HT1080 (cell line): ENCODE data around the gene LRP11. TPM values are rescaled to one million over a fixed set of nuclear protein-coding genes. Genes with fewer than 3 reads are reported as not detected.
"Not testable (repeated sequence)": the region's sequence is repeated elsewhere in the genome, so short reads cannot be mapped to it uniquely, and the experiment has no call there.

Experiments
- DNase-seq: peaks from one replicate; pipeline ENCODE4 v3.0.0-alpha.2; 2015; ENCODE audit warnings: low read depth
- total RNA-seq: library from RNA; depleted of rRNA; stranded (reverse); fragments of >200 nt; shearing (Covaris generic); gene quantifications from 2 replicates; pipeline ENCODE4 v1.2.3, GENCODE V29; 2014

The LRP11 gene
- total RNA-seq, 1 experiment from 2014 or later, result 17.4 TPM

DNA sequence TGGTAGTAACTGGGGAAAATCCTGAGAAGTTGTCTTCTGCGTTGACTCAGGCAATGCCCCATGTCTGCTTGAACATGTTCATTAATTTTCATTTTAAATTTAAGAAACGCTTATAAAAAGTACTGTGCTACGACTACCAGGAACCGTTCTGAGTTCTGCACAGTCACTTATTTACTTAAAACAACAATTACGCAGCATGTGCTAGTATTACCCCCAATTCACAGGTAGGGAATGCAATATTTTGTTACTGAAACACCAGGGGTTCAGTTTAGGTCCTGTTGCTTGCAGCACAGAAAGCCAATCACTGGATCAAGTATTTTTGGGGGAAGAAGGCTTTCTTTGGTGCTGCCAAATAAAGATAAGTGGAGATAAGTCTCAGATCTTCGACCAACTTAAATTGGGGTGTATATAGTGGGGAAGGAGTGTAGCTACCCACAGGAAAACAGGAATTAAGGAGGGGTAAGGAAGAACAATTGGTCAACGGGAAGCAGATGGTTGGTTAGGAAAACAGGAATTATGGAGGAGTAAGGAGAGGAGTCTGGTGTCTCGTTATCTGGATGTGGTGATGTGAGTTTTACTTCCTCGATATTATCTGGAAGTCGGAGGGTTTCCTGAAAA lies 5.2 kb upstream of the LRP11 start:
- DNase-seq, result no peak

DNA sequence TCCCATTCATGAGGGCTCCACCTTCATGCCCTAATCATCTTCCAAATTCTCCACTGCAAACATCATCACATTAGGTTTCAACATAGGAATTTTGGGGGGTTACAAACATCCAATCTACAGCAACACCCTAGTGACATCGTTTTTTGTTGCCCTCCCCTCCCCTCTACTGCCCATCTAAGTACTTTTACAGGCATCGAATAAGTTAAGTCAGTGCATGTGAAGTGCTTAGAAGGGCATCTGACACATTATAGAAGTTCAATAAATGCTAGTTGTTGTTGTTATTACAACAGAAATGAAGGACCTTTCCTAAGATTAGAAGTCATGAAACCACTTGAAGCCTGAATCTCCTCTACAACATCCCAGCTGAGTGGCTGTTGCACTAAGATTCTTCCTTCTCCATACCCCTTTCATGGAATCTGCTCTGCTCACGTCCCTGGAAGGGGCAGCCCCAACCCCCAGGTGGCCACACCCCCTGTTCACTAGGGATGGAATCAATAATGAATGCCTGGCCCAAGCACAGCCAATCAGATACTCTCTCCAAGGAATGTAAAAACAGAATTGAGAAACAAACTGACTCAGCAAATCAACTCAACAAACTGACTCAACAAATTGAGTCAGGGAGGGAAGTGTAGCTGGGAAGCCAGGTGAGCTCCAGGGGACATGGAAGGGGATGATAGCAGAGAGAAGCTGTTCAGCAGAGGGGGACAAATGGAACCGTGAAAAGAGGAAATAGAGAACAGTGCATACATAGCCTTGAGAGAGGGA lies 3.9 kb upstream of the LRP11 start:
- no peak for DNase-seq

DNA sequence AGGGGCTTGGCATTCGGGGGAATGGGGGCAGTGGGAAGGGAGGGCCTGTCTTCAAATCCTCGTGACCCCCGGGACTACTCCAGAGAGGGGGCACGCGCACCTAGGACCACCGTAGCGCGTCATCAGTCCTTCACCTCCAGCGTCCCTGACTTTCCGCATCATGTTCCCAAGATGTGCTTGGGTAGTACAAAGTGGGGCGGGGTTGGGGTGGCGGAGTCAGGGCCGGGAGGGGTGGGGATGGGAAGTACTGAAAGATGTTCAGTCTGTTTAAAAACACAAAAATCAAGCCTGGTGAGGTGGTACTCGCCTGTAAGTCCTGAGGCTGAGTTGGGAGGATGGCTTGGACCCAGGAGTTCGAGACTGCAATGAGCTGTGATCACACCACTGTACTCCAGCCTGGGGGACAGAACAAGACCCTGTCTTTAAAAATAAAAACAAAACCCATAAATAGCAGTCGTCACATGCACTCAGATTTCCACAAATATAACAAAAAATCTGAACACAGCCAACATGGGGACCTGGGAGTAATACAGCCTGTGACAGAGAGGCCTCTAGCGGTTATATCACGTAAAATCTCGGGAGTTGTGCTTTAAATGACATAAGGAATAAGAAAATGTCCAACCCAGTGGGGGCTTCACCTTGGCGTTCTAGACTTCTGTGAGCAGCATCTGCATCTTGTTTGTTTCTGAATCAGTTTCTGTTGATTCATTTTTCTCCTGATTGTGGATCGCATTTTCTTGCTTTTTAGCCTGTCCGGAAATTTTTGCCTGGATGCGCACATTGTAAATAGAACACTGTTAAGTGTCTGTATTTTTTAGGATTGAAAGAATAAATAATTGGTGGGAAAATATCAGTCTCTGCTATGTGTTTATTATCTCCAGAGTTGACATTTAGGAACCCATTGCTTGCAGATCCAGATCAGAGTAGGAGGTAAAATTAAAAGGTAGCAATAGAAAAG lies 698 bp upstream of the LRP11 start:
- DNase-seq, result peak; percentile 65

DNA sequence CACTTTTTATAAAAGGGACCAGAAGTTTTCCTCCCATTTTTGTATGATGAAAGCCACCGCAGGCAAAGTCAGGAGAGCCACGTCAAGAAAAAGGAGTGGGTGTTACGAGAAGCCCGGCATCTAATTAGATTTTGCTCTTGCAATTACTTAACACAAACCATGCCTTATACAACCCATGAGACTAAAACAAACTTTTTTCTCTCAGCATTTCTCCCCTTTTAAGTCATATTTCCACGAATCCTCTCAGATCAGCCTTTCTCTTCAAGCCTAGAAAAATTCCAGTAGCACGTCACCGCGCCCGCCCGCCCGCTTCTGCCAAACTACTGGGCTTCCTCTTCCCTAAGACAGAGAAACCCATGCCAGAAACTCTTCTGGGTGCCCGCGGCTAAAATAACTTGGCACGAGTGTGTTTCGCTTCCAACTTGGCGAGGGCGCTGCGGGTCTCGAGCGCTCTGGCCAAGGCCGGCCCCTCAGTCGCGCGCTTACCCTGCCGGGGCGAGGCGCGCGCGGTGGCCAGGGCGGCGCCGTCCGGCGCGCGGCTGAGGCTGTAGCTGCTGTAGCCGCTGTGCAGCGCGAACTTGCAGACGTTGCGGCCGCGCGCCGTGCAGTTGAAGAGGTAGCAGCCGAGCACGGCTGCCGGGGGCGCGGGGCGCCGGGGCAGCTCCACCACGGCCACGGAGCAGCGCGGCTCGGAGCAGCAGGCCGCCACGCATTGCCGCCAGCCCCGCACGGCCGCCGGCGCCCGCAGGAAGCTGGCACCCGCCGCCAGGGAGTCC lies 1.0 kb downstream of the LRP11 start:
- DNase-seq, result peak; percentile 75

DNA sequence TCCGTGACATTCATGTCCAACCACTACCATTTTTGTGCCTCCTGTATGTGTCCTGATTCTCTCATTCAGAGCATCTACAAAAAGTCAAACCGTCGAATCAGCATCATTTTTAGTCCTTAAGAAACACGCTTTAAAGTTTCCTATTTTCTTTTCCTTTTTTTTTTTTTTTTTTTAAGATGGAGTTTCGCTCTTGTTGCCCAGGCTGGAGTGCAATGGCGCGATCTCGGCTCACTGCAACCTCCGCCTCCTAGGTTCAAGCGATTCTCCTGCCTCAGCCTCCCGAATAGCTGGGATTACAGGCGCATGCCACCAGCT lies 1.8 kb downstream of the LRP11 start:
- DNase-seq, result not testable (repeated sequence)

DNA sequence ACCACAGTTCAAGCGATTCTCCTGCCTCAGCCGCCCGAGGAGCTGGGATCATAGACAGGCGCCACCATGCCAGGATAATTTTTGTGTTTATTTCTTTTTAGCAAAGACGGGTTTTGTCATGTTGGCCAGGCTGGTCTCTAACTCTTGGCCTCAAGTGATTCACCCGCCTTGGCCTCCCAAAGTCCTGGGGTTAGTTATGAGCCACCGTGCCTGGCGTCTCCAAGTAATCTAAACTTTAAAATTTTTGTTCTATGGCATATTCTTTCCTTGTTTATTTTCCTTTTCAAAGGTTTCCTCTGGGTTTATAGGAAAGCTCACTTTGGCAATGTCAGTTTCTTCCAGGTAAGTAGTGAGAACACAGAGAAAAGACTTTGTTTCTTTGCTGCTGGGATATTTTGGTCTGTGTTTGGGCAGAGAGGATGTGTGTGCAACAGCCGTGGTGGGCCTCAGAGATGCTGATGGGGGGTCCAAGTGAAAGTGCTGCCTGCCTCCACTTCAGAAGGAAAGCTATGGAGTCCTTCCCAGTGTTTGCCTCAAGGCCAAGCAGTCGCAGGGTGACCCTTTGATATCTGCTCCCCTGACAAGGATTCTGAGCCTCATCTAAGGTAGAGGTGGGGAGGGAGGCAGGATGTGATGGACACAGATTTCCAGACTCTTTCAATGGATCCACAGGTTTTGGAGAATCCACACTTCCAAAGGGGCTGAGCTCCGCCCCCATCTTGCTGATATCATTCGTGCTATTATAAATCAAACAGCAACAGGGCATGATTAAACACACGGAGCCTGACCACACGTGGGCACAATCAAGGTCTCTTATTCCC lies 2.3 kb downstream of the LRP11 start:
- no peak for DNase-seq

DNA sequence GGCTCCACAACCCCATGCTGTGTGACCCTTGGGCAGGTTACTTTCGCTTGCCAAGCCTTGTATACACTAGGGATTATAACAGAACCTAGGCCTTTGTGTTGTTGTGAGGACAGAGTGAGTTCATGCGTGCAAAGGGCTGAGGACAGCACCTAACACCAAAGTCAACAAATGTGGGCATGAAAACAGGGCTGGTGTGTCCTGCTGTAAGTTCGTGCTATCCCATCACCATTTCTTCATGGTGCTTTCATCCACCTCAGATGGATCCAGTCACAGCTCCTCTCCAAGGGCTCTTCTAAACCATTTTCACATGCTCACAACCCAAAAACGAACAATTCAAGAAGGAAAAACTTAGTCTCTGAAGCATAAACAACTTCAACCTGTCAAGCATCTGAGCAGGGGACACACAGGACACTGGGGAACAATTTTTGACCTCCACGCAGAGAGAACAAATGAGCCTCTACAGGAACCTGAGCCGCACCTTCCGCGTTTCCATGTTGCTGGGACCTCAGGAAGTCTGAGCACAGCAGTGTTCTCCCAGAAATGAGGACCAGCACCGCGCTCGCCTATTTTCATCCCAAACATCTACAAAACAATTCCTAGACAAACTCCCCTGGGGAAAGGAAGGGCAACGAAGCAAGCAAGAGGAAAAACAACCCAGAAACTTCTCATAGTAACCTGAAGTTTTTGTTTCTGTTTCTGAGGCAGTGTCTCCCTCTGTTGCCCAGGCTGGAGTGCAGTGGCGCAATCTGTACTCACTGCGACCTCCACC lies 3.1 kb downstream of the LRP11 start:
- no peak for DNase-seq

DNA sequence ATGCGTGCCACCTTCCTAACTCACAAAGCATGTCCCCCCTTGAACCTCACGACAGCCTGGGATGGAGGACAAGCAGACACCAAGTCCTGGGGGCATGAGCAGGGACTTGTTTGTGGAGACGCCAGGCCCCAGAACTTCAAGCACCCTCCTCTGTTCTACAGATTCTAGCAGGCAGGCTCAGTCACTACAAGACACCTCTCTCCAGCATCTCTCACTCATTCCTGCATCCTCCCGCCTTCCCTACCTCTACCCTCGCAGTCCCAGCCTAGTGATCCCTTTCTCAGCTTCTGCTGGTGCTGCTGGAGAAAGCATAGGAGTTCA lies 3.7 kb downstream of the LRP11 start:
- no peak for DNase-seq

DNA sequence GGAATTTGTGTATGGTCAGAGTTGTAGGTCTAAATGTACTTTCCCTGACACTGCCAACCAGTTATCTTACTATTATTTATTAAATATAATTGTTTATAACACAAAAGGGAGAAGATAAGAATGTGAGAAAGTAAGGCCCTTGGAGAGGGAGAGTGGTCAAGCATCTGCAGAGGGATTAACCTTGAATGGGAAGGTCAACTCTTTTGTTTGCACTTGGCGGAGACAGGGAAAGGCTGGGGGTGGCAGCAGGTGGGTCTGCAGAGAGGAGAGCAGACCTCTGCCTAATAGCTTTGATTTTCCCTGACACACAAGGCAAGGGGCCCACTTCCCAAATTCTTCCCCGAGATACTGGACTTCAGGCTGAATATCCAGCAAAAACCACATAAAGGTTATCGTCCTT lies 4.2 kb downstream of the LRP11 start:
- no peak for DNase-seq

DNA sequence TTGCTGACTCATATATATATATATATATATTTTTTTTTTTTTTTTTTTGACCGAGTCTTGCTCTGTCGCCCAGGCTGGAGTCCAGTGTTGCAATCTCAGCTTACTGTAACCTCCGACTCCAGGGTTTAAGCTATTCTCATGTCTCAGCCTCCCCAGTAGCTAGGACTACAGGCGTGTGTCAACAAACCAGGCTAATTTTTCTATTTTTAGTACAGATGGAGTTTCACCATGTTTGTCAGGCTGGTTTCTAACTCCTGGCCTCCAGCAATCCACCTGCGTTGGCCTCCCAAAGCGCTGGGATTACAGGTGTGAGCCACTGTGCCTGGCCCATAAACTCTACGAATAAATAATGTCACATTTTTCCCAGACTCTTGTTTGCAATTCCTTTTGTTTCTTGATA lies 4.8 kb downstream of the LRP11 start:
- DNase-seq, result peak; percentile 13

DNA sequence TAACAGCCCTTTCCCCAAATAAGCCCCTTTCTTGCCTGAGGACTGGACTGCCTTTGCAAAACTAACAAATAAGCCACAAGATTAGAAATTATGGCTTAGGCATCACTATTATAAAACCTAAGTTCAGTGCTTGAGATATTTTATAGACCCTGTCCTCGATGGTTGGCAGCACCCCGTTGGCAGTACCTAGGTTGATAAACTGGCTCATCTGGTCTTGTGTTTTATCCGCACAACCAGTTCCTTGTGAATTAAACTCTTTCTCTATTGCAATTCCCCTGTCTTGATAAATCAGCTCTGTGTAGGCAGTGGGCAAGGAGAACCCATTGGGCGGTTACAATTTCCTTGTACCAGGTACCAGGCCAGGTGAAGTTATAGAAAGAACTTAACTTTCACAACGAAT lies 6.6 kb downstream of the LRP11 start:
- DNase-seq, result no peak

DNA sequence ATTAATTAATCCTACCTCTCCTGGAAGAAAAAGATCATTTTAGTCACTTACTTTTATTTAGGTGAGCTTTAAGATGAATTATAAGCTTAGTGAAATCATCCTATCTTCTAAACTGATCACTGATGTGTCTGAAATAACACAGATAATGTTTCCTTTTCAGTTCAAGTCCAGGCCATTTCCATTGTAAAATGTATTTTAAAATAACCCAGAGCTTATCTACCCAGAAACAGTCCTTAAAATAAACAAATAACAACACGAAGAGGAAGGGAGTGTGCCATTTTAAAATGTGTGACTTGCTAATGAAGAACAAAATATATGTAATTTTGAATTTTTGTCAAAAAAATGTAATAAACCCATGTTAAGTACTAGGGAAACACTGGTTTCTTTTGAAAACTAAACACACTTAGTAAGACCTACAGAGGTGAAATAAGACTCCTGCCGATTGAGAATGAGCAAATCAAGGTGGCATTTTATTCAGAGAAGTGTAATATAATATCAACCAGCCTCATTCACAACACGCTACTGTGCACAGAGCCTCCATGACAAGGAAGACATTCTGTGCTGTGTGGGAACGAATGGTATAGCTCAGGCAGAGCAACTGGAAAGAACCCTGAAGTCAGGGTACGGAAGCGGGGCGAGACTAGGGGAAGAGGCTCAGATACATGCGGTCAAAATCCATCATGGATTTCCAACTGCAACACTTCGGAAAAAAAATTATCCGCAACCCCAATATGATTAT lies 7.7 kb downstream of the LRP11 start:
- DNase-seq, result peak; percentile 43

DNA sequence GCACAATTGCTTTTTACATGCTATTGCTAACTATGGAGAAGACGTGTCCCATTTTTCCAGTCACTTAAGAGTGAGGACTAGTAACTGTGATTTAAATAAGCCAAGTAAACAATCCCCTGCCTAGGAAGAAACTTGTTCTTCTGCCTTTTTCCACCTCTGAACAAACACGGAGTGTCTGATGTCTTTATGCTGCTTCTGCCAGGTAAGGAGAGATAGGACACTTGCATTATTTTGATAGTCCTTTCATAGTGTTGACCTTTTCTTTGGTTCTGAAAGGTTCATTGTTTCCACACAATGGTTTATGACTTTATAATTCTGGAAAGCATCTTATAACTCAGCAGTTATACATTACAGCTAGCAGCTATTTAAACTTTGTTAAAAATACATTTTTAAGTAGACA lies 8.4 kb downstream of the LRP11 start:
- DNase-seq, result no peak

DNA sequence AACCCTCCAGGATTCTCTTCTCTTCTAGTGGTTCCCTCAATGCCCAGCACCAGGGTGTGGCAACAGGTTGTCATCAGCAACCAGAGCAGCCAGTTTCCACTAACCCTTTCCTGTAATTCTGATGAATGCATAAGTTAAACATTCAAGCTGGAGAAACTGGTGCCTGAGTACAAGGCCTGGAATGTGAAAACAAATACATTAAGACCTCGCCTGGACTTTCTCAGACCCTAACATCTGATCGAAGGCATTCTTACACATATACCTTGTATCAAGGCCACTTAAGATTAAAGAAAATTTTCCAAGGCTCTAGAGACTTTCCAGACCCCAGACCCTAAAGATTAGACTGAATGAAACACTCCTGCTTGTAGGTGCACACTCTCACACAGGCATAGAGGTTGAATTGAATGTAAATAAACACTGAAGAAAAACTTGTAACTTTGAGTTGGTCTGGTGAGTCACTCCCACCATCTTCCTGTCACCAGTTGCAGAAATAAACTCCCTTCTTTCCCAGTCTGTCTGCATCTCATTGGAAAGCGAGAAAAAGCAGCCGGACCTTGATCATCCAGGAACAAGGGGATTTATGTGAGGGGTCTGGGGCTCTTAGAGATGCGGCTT lies 9.0 kb downstream of the LRP11 start:
- DNase-seq, result peak; percentile 94

DNA sequence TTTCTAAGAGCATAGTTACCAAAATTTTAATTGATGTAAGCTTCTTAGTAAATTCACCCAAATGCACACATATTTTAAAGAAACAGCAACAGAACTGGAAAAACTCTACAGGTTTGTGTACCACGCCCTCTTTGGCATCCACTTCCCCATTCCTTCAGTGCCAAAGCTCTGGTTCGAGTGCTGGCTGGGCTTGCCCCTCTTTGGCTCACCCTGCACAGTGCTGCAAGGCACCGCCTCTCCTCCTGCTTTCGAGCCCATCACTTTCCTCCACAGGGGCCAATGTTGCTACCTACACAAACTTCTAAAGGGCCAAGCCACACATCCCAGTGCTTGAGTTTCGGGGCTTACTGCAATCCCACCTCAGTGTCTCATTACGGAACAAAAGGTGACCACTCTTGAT lies 9.6 kb downstream of the LRP11 start:
- DNase-seq, result peak; percentile 60

DNA sequence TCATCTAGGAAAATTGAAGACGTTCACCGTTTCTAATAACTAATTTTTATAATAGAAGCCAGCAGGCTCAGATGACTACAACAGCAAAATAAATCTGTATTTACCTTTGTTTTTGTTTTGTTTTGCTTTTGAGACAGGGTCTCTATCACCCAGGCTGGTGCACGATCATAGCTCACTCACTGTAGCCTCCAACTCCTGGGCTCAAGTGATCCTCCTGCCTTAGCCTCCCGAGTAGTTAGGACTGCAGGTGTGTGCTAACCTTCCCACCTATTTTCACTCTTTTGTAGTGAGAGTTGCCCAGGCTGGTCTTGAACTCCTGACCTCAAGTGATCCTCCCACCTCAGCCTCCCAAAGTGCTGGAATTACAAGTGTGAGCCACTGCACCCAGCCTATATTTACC lies 10.1 kb downstream of the LRP11 start:
- DNase-seq, result not testable (repeated sequence)

DNA sequence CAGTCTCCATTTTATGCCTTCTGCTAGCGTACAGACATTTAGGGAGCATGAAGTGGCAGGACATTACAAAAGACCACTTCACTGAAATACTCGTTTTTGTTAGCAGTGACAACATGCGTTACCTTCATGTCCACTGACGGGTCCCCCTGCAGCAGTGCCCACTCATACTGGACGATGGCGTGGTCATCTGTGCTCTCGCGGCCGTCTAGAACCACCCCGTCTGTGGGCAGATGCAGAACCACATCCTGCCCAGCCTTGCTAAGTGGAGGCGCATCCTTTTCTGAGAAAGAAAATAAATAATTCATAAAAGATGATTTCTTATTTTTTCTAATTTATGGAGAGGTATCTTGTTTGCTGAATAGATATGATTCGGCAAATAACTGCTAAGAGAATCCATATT lies 11.3 kb downstream of the LRP11 start:
- DNase-seq, result peak; percentile 42

DNA sequence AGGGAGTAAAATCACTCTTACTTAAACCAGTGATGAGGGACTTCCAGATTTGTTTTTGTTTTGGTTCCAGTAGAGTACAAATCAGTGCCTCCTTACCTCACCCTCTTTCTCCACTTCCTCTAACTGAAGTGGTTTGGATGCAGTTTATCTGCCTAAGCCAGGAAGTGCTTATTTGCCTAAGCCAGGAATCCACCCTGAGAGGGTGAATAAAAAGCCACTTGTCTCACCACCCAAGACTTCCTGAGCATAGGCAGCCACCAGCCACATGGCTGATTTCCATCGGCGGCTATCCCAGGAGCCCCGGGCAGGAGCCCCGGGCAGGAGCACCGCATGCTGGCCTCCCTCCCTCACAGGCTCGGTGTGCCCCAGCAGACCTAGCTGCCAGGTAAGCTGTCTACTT lies 12.0 kb downstream of the LRP11 start:
- DNase-seq, result peak; percentile 87
